ENCODE measurements around the gene BCL7A.
"Not testable (repeated sequence)": the region's sequence is repeated elsewhere in the genome, so short reads cannot be mapped to it uniquely, and the experiment has no call there.

BCL7A gene

GRCh38 chr12:122024132-122024785 is 2.6 kb downstream of the BCL7A start:
- DNase-seq (ENCODE audit: low read depth in 2 of 2, low spot score in 1 of 2): no peak

DNA sequence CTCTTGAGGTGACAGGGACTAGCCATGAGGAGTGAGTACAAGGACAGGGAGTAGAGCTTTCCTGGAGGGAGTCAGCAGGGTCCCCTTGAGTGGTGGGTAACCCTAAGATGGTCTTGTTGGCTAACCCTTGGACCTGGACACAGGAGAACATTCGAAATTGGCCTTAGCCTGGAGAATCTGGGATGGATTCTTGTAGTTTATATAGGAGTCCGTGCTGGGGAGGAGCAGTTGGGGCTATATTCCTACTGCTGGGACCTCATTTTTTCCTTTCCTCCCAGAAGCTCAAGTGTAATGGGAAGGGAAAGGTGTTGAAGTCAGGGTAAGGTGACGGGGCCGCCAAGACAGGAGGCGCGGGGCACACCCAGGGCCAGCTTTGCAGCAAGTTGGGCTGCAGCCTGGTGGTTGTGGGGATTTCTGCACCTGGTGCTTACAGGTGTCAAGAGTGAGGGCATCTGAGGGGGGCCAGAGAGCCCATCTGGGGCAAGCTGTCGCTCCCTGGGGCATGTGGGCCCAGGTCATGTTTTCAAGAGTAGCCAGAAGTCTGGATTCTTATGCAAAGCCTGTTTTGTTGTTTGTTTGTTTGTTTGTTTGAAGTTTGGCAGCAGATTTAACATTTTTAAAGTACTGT is 5.1 kb downstream of the BCL7A start:
- DNase-seq (ENCODE audit: low read depth in 2 of 2, low spot score in 1 of 2): no peak

DNA sequence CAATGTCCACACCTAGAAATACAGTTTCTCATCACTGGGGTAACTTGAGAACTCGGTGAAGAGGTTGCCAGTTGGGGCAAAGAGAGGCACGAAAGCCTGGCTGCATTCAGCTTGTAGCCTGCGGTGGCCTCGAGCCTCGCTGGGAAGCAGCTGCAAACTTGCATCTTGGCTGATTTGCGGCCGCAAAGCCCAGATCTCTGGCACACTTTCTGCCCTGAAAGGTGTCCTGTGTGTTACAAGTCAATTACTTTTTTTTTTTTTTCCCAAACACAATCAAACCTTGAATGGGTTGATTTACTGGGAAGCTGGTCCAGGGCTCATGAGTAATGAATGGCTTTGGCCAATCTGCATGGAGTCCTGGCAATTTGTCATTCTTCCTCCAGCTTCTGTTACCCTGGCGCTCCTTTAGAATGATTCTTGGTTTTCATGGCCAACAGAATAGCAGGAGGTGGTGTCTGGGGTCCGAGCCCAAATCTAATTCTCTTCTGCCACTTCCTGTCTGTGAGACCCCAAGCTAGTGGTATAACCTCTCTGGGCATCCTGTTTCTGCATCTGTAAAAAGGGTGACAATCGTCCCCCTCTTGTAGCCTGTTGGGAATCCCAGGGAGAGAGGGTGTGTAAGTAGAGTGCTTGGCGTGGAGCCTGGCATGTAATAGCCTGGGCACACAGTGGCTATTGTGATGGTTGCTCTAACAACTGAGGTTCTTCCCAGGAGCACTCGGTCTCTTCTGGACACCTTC is 6.7 kb downstream of the BCL7A start:
- no peak for DNase-seq (ENCODE audit: low read depth in 2 of 2, low spot score in 1 of 2)

DNA sequence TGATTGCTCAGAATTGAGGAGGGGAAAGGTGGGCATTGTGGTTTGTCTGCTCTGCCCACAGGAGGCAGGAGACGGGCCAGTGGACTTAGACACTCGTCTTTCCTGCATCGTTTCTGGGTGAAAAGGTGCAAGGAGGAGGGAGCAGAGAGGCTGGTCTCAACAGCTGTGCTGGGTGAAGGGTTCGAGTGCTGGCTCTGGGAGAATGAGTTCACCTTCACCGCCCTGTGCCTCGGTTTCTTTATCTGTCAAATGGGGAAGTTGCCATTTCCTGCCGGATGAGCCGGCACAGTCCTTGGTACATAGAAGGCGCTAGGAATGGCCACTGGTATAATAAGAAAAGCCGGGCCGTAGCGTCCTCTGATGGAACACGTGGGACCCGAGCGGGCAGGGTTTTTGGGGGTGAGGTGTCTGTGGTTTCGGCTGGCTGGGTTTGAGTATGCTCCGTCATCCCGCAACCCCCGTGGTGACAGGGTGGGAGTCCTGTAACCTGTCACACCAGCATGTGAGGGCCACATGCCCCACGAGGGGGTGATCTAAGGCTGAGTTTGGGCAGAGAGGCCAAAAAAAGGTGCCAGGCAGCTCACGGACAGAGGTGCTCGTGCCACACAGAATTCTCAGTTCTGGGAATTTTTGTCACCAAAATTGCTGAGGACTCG is 7.3 kb downstream of the BCL7A start:
- DNase-seq (ENCODE audit: low read depth in 2 of 2, low spot score in 1 of 2): no peak

GRCh38 chr12:122029620-122030423 is 8.1 kb downstream of the BCL7A start:
- no peak for DNase-seq (ENCODE audit: low read depth in 2 of 2, low spot score in 1 of 2)

GRCh38 chr12:122030424-122031035 is 8.8 kb downstream of the BCL7A start:
- DNase-seq (ENCODE audit: low read depth in 2 of 2, low spot score in 1 of 2): no peak

- DNase-seq (ENCODE audit: low read depth in 2 of 2, low spot score in 1 of 2): peak in 1 of 2 donors; percentile 34
Observed at GRCh38 chr12:122031342-122032216, 9.9 kb downstream of the BCL7A start.

- DNase-seq (ENCODE audit: low read depth in 2 of 2, low spot score in 1 of 2): no peak
Observed at GRCh38 chr12:122032580-122032979, 10.9 kb downstream of the BCL7A start.

- DNase-seq (ENCODE audit: low read depth in 2 of 2, low spot score in 1 of 2): no peak
Observed at GRCh38 chr12:122035292-122035691, 13.6 kb downstream of the BCL7A start.

- no peak for DNase-seq (ENCODE audit: low read depth in 2 of 2, low spot score in 1 of 2)
Observed at GRCh38 chr12:122036153-122036552, 14.5 kb downstream of the BCL7A start.

GRCh38 chr12:122040579-122041386 is 19.1 kb downstream of the BCL7A start:
- DNase-seq (ENCODE audit: low read depth in 2 of 2, low spot score in 1 of 2): no peak

- DNase-seq (ENCODE audit: low read depth in 2 of 2, low spot score in 1 of 2): not testable (repeated sequence)
Observed at GRCh38 chr12:122041458-122041857, 19.8 kb downstream of the BCL7A start.

DNA sequence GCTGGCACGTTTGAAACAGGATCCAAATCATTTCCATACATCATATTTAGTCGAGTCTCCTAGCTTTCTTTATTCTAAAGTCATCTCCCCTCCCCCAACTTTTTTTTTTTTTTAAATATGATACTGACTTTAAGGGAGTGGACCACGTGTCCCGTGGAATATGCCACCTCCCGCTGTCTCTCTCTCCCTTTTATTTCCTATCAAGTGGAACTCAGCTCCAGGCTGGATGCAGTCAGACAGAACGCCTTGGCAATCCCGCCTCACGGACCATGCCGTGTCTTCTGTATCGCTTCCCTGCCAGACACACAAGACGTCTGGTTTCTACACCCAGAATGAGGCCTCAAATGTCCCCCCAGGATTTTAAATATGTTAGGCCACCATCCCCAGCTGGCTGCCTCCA is 21.2 kb downstream of the BCL7A start:
- no peak for DNase-seq (ENCODE audit: low read depth in 2 of 2, low spot score in 1 of 2)

DNA sequence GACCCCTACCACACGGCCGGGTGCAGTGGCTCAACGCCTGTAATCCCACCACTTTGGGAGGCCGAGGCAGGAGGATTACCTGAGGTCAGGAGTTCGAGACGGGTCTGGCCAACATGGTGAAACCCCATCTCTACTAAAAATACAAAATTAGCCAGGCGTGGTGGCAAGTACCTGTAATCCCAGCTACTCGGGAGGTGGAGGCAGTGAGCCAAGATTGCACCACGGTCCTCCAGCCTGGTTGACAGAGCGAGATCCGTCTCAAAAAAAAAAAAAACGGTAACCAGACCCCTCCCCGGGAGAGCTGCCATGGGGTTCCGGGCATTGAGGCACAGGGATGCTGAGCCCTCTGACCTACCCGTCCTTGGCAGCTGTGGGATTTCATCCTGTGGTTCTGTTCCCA is 21.8 kb downstream of the BCL7A start:
- DNase-seq (ENCODE audit: low read depth in 2 of 2, low spot score in 1 of 2): no peak

GRCh38 chr12:122045262-122045661 is 23.6 kb downstream of the BCL7A start:
- no peak for DNase-seq (ENCODE audit: low read depth in 2 of 2, low spot score in 1 of 2)

- DNase-seq (ENCODE audit: low read depth in 2 of 2, low spot score in 1 of 2): no peak
Observed at GRCh38 chr12:122046145-122046544, 24.5 kb downstream of the BCL7A start.

DNA sequence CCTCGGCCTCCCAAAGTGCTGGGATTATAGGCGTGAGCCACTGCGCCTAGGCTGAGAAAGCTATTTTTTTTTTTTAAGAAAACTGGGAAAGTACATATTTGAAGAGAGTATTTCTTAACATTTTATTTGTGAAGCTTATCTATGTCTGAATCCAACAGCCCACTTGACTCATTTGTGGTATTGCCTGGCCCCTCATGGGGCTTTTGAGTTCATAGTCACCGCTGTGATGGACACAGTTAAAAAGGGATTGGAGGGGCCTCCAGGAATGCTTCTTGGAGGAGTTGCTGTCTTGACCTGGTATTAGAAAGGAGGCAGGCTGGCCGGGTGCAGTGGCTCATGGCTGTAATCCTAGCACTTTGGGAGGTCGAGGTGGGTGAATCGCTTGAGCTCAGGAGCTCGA is 26.5 kb downstream of the BCL7A start:
- DNase-seq (ENCODE audit: low read depth in 2 of 2, low spot score in 1 of 2): no peak

GRCh38 chr12:122049827-122050226 is 28.1 kb downstream of the BCL7A start:
- no peak for DNase-seq (ENCODE audit: low read depth in 2 of 2, low spot score in 1 of 2)

GRCh38 chr12:122050706-122051105 is 29.0 kb downstream of the BCL7A start:
- DNase-seq (ENCODE audit: low read depth in 2 of 2, low spot score in 1 of 2): no peak
